Hepatocyte (in vitro differentiated cells): Measurements from ENCODE around the gene ZNHIT2.

Source experiments
- CTCF ChIP-seq: fragments of 200-600 bp; sonication (generic); IDR thresholded peaks from 2 replicates; pipeline ENCODE4 v1.5.1; 2016; ENCODE audit warnings: antibody characterized with exemption, mild to moderate bottlenecking; ENCODE audit not compliant: poor library complexity
- EZH2 ChIP-seq: fragments of 200-600 bp; sonication (generic); IDR thresholded peaks from 2 replicates; pipeline ENCODE4 v1.6.1; 2016; ENCODE audit warnings: antibody characterized with exemption, mild to moderate bottlenecking, borderline replicate concordance

- TF ChIP-seq EZH2, result no peak
- peak; percentile 70 for TF ChIP-seq CTCF
Observed at GRCh38 chr11:65112546-65113360, 4.7 kb downstream of the ZNHIT2 start.
